CD14-positive monocyte (primary cell): ENCODE results near the gene LRRTM3. TPM values are rescaled to one million over a fixed set of nuclear protein-coding genes. Genes with fewer than 3 reads are reported as not detected.

Experiments
- DNase-seq, 3 donors: peaks; one replicate each; pipeline ENCODE4 v3.0.0-alpha.2; 2011 to 2022
- H2AFZ ChIP-seq: 2 replicates; pipeline ENCODE4 v1.6.0; 2012; ENCODE audit warnings: mild to moderate bottlenecking, low read depth, low read length, inconsistent platforms; ENCODE audit not compliant: insufficient read depth, poor library complexity, severe bottlenecking
- H3K27ac ChIP-seq, 2 donors: 1 replicate in 1 of 2; 2 replicates in 1 of 2; pipeline ENCODE4 v1.5.1; 2012 to 2013; ENCODE audit warnings: low read length in 2 of 2, control low read depth in 1 of 2, inconsistent platforms in 1 of 2, low read depth in 1 of 2, mild to moderate bottlenecking in 1 of 2
- H3K27me3 ChIP-seq, 2 donors: one replicate each; pipeline versions ENCODE4 v1.6.0 to v1.6.1; 2011 to 2013; ENCODE audit warnings: low read length in 2 of 2; ENCODE audit not compliant: control insufficient read depth in 2 of 2, insufficient read depth in 2 of 2
- H3K36me3 ChIP-seq, 2 donors: replicated peaks in 1 of 2; 1 replicate in 1 of 2; 2 replicates in 1 of 2; pipeline versions ENCODE4 v1.5.1 to v1.6.1; 2012 to 2013; ENCODE audit warnings: low read length in 2 of 2, control low read depth in 1 of 2, inconsistent platforms in 1 of 2, mild to moderate bottlenecking in 1 of 2; ENCODE audit not compliant: insufficient read depth in 2 of 2, control insufficient read depth in 1 of 2
- H3K4me1 ChIP-seq, 2 donors: 1 replicate in 1 of 2; 2 replicates in 1 of 2; pipeline versions ENCODE4 v1.5.1 to v1.6.1; 2012 to 2013; ENCODE audit warnings: low read length in 2 of 2, control low read depth in 1 of 2, inconsistent platforms in 1 of 2, mild to moderate bottlenecking in 1 of 2, moderate library complexity in 1 of 2; ENCODE audit not compliant: insufficient read depth in 2 of 2, control insufficient read depth in 1 of 2
- H3K4me2 ChIP-seq: replicated peaks from 2 replicates; pipeline ENCODE3; 2012; ENCODE audit warnings: low read length, moderate library complexity, mild to moderate bottlenecking; ENCODE audit not compliant: poor library complexity, severe bottlenecking; ENCODE audit errors: extremely low read depth
- H3K4me3 ChIP-seq, 3 experiments: fragments of 200-600 bp in 1 of 3; sonication (generic) in 1 of 3; replicated peaks in 1 of 3; 1 replicate in 2 of 3; 2 replicates in 1 of 3; pipeline ENCODE4 v1.5.1; 2011 to 2013; ENCODE audit warnings: low read length in 3 of 3, mild to moderate bottlenecking in 3 of 3, control low read depth in 2 of 3, low read depth in 2 of 3, inconsistent platforms in 1 of 3, moderate library complexity in 1 of 3
- H3K79me2 ChIP-seq: 2 replicates; pipeline ENCODE4 v1.6.0; 2012; ENCODE audit warnings: mild to moderate bottlenecking, control low read depth, inconsistent platforms, low read length, moderate library complexity; ENCODE audit not compliant: insufficient read depth
- H3K9ac ChIP-seq: 2 replicates; pipeline ENCODE4 v1.6.0; 2017; ENCODE audit warnings: low read length, mild to moderate bottlenecking; ENCODE audit not compliant: insufficient read depth, poor library complexity, severe bottlenecking
- H3K9me3 ChIP-seq, 2 donors: replicated peaks in 1 of 2; 1 replicate in 1 of 2; 2 replicates in 1 of 2; pipeline versions ENCODE4 v1.5.1 to v1.6.1; 2012 to 2013; ENCODE audit warnings: low read length in 2 of 2, control low read depth in 1 of 2; ENCODE audit not compliant: control insufficient read depth in 1 of 2, insufficient read depth in 1 of 2
- H4K20me1 ChIP-seq: 2 replicates; pipeline ENCODE4 v1.6.0; 2012; ENCODE audit warnings: mild to moderate bottlenecking, low read length, control low read depth, moderate library complexity; ENCODE audit not compliant: insufficient read depth
- H3K27ac Mint-ChIP-seq, 7 donors: one replicate each; pipeline ENCODE4 v1.8.0; 2020; ENCODE audit warnings: mild to moderate bottlenecking in 7 of 7, mixed read lengths in 7 of 7, moderate library complexity in 6 of 7, inconsistent platforms in 2 of 7
- H3K27me3 Mint-ChIP-seq, 3 donors: one replicate each; pipeline ENCODE4 v1.8.0; 2021 to 2022; ENCODE audit warnings: low read depth in 3 of 3, mild to moderate bottlenecking in 3 of 3, mixed read lengths in 3 of 3, moderate library complexity in 3 of 3, inconsistent platforms in 1 of 3
- H3K36me3 Mint-ChIP-seq, 2 donors: one replicate each; pipeline ENCODE4 v1.8.0; 2020; ENCODE audit warnings: mixed read lengths in 2 of 2, inconsistent platforms in 1 of 2, mild to moderate bottlenecking in 1 of 2
- H3K4me1 Mint-ChIP-seq: one replicate; pipeline ENCODE4 v1.8.0; 2020; ENCODE audit warnings: mild to moderate bottlenecking, mixed read lengths
- H3K4me3 Mint-ChIP-seq, 2 donors: one replicate each; pipeline ENCODE4 v1.8.0; 2020; ENCODE audit warnings: mild to moderate bottlenecking in 2 of 2, mixed read lengths in 2 of 2, moderate library complexity in 1 of 2
- H3K9me3 Mint-ChIP-seq, 7 donors: one replicate each; pipeline ENCODE4 v1.8.0; 2020 to 2022; ENCODE audit warnings: mixed read lengths in 7 of 7, mild to moderate bottlenecking in 6 of 7, moderate library complexity in 6 of 7, inconsistent platforms in 2 of 7
- CTCF ChIP-seq: fragments of 200-600 bp; IDR thresholded peaks from one replicate; pipeline ENCODE4 v1.8.0; 2022; ENCODE audit warnings: antibody characterized with exemption, mild to moderate bottlenecking
- WGBS: methylation state at CpG from one replicate; pipeline ENCODE4 v1.1.5; 2013; ENCODE audit warnings: missing lambda C conversion rate; ENCODE audit not compliant: insufficient coverage; 5-methylcytosine and 5-hydroxymethylcytosine counted together
- intact Hi-C, 2 donors: fragments of 100-400 bp; cut with micrococcal nuclease; formaldehyde crosslinking; loops; one replicate each; pipeline versions ENCODE4 v1.15.0 to v1.15.1; 2023
- polyA plus RNA-seq, 3 donors: library from polyadenylated mRNA; depleted of rRNA in 1 of 3; unstranded in 2 of 3; stranded (reverse) in 1 of 3; fragments of 300-500 nt in 2 of 3; fragments of >200 nt in 1 of 3; fragmentation: Illumina TruSeq in 2 of 3; gene quantifications; 1 replicate in 2 of 3; 2 replicates in 1 of 3; pipeline ENCODE4 v1.2.3, GENCODE V29; 2012 to 2021

The LRRTM3 gene
- polyA plus RNA-seq, 3 donors, result not detected

GRCh38 chr10:66951896-66952295 lies 26.1 kb downstream of the LRRTM3 start:
- no peaks in the 10 kb centered on the region for H3K79me2 ChIP-seq
- no peak for DNase-seq
- Mint-ChIP-seq H3K9me3 (no peaks in the 10 kb centered on the region), H3K4me1 (no peaks in the 10 kb centered on the region), H3K4me3 (no peak overlapping the region), H3K36me3 (no peaks in the 10 kb centered on the region), H3K27me3 (no peaks in the 10 kb centered on the region), H3K27ac (no peak overlapping the region)
- 88% methylated on average over 1 of the region's 2 CpGs for WGBS
- no peak overlapping the region for H3K4me3 ChIP-seq
- intact Hi-C loops, result no loop called here
- no peak overlapping the region for H3K4me2 ChIP-seq
- H3K9me3 ChIP-seq, result no peaks in the 10 kb centered on the region
- no peaks in the 10 kb centered on the region for H3K4me1 ChIP-seq
- no peak overlapping the region for H3K9ac ChIP-seq
- no peak overlapping the region for H2AFZ ChIP-seq
- TF ChIP-seq CTCF, result no peak
- no peaks in the 10 kb centered on the region for H4K20me1 ChIP-seq
- H3K27me3 ChIP-seq, result no peaks in the 10 kb centered on the region
- no peaks in the 10 kb centered on the region for H3K36me3 ChIP-seq
- no peak overlapping the region for H3K27ac ChIP-seq

GRCh38 chr10:66958466-66958865 lies 32.6 kb downstream of the LRRTM3 start:
- H3K9me3 ChIP-seq, result no peaks in the 10 kb centered on the region
- 88% methylated on average over 2 of the region's 2 CpGs for WGBS
- H3K4me1 ChIP-seq, result no peaks in the 10 kb centered on the region
- no peak overlapping the region for H3K4me3 ChIP-seq
- no peaks in the 10 kb centered on the region for H3K27me3 ChIP-seq
- Mint-ChIP-seq H3K4me1 (no peaks in the 10 kb centered on the region), H3K9me3 (peaks cover 0 to 4% (median 0%) of the 10 kb centered on the region in 7 donors), H3K27me3 (peaks cover 0 to 1% (median 0%) of the 10 kb centered on the region in 3 donors), H3K4me3 (no peak overlapping the region), H3K36me3 (no peaks in the 10 kb centered on the region), H3K27ac (no peak overlapping the region)
- no peak overlapping the region for H3K4me2 ChIP-seq
- no peak overlapping the region for H2AFZ ChIP-seq
- no peak for TF ChIP-seq CTCF
- no peak overlapping the region for H3K9ac ChIP-seq
- DNase-seq, result no peak
- H3K27ac ChIP-seq, result no peak overlapping the region
- no peaks in the 10 kb centered on the region for H3K36me3 ChIP-seq
- intact Hi-C loops, result no loop called here
- H3K79me2 ChIP-seq, result no peaks in the 10 kb centered on the region
- H4K20me1 ChIP-seq, result no peaks in the 10 kb centered on the region
